Measurements from ENCODE around the gene TMEM108. TPM values are rescaled to one million over a fixed set of nuclear protein-coding genes. Genes with fewer than 3 reads are reported as not detected.

Gene TMEM108
- total RNA-seq, 6 experiments from 2014 or later = 0.10 to 0.20 TPM; not detected in 4

GRCh38 chr3:133264920-133265319 lies 226.7 kb downstream of the TMEM108 start:
- 53% methylated on average over 3 of the region's 3 CpGs for WGBS (ENCODE audit: insufficient coverage, low coverage, low lambda C conversion rate, missing lambda C conversion rate)
- Histone ChIP-seq H3K9me3 (no peaks in the 10 kb centered on the region), H3K27ac (no peak overlapping the region), H3K4me1 (no peaks in the 10 kb centered on the region), H3K36me3 (no peaks in the 10 kb centered on the region), H3K27me3 (no peaks in the 10 kb centered on the region), H3K4me3 (no peak overlapping the region)
- intact Hi-C loops (cut with DNase I) = no loop called here
- no peak for DNase-seq
- no peak for TF ChIP-seq POLR2A (IDR thresholded peaks at IDR 0.05)
- TF ChIP-seq CTCF (IDR thresholded peaks at IDR 0.05) = no peak
- ATAC-seq = no peak

GRCh38 chr3:133268726-133269134 lies 230.5 kb downstream of the TMEM108 start:
- intact Hi-C loops (cut with DNase I) = no loop called here

GRCh38 chr3:133269393-133269792 lies 231.2 kb downstream of the TMEM108 start:
- Histone ChIP-seq H3K36me3 (no peaks in the 10 kb centered on the region), H3K4me1 (no peaks in the 10 kb centered on the region), H3K27me3 (no peaks in the 10 kb centered on the region), H3K4me3 (no peak overlapping the region), H3K27ac (no peak overlapping the region), H3K9me3 (no peaks in the 10 kb centered on the region)
- intact Hi-C loops (cut with DNase I) = no loop called here
- ATAC-seq (no peak), DNase-seq (no peak)
- 8% methylated on average over 1 of the region's 1 CpG for WGBS (ENCODE audit: insufficient coverage, low coverage, low lambda C conversion rate, missing lambda C conversion rate)
- TF ChIP-seq POLR2A (IDR thresholded peaks at IDR 0.05) (no peak), CTCF (IDR thresholded peaks at IDR 0.05) (no peak)

More at GRCh38 chr3:133268726-133269134, 230.5 kb downstream of the TMEM108 start:
- H3K4me3 ChIP-seq = no peak overlapping the region
- 45% methylated on average over 1 of the region's 1 CpG for WGBS (ENCODE audit: insufficient coverage, low coverage, low lambda C conversion rate, missing lambda C conversion rate)
- H3K27ac ChIP-seq = no peak overlapping the region
- no peaks in the 10 kb centered on the region for H3K4me1 ChIP-seq
- no peaks in the 10 kb centered on the region for H3K36me3 ChIP-seq
- H3K9me3 ChIP-seq = no peaks in the 10 kb centered on the region
- H3K27me3 ChIP-seq = no peaks in the 10 kb centered on the region
- no peak for TF ChIP-seq POLR2A (IDR thresholded peaks at IDR 0.05)
- TF ChIP-seq CTCF (IDR thresholded peaks at IDR 0.05) = no peak
- DNase-seq = no peak
- ATAC-seq = no peak

- Histone ChIP-seq H3K36me3 (no peaks in the 10 kb centered on the region), H3K4me1 (no peaks in the 10 kb centered on the region), H3K4me3 (no peak overlapping the region), H3K27ac (no peak overlapping the region), H3K27me3 (no peaks in the 10 kb centered on the region), H3K9me3 (no peaks in the 10 kb centered on the region)
- no peak for TF ChIP-seq POLR2A (IDR thresholded peaks at IDR 0.05)
- TF ChIP-seq CTCF (IDR thresholded peaks at IDR 0.05) = no peak
- intact Hi-C loops (cut with DNase I) = no loop called here
- DNase-seq = no peak
- ATAC-seq = no peak
- WGBS (ENCODE audit: insufficient coverage, low coverage, low lambda C conversion rate, missing lambda C conversion rate) = 30% methylated on average over 1 of the region's 1 CpG
Observed at GRCh38 chr3:133270631-133271030, 232.4 kb downstream of the TMEM108 start.

GRCh38 chr3:133271042-133271441 lies 232.9 kb downstream of the TMEM108 start:
- intact Hi-C loops (cut with DNase I) = no loop called here
- Histone ChIP-seq H3K4me1 (no peaks in the 10 kb centered on the region), H3K4me3 (no peak overlapping the region), H3K36me3 (no peaks in the 10 kb centered on the region), H3K27me3 (no peaks in the 10 kb centered on the region), H3K9me3 (no peaks in the 10 kb centered on the region), H3K27ac (no peak overlapping the region)
- no peak for TF ChIP-seq POLR2A (IDR thresholded peaks at IDR 0.05)
- TF ChIP-seq CTCF (IDR thresholded peaks at IDR 0.05) = no peak
- no peak for ATAC-seq
- WGBS (ENCODE audit: insufficient coverage, low coverage, low lambda C conversion rate, missing lambda C conversion rate) = 72% methylated on average over 3 of the region's 3 CpGs
- DNase-seq = no peak
